GM23338 (cell line): ENCODE measurements around the gene PLCH2.

Experiments used
- CREB1 ChIP-seq: fragments of 250-450 bp; sonication (Bioruptor Pico); IDR thresholded peaks from 2 replicates; pipeline ENCODE4 v1.5.0; 2020; ENCODE audit warnings: low read depth, mild to moderate bottlenecking, moderate library complexity
- CTCF ChIP-seq, 2 experiments: fragments of 200-600 bp in 1 of 2; sonication (generic) in 1 of 2; conservative IDR thresholded peaks; 2 replicates each; pipeline versions ENCODE4 v1.5.1 to v1.6.1; 2016 to 2017; ENCODE audit warnings: antibody characterized with exemption in 2 of 2, low read depth in 2 of 2, mild to moderate bottlenecking in 2 of 2, moderate library complexity in 1 of 2
- ETS1 ChIP-seq: IDR thresholded peaks from 2 replicates; pipeline ENCODE4 v1.6.1; 2016; ENCODE audit warnings: antibody characterized with exemption
- EZH2 ChIP-seq: fragments of 200-600 bp; sonication (generic); IDR thresholded peaks from one replicate; pipeline ENCODE4 v1.8.0; 2017; ENCODE audit warnings: antibody characterized with exemption, mild to moderate bottlenecking, low read depth; ENCODE audit not compliant: unreplicated experiment
- EZH2phosphoT487 ChIP-seq: fragments of 200-600 bp; sonication (generic); IDR thresholded peaks from one replicate; pipeline ENCODE4 v1.8.1; 2018; ENCODE audit warnings: antibody characterized with exemption; ENCODE audit not compliant: unreplicated experiment
- JUNB ChIP-seq: IDR thresholded peaks from one replicate; pipeline ENCODE4 v1.6.1; 2016; ENCODE audit warnings: antibody characterized with exemption; ENCODE audit not compliant: unreplicated experiment
- POLR2AphosphoS5 ChIP-seq: IDR thresholded peaks from 2 replicates; pipeline ENCODE4 v1.6.1; 2016; ENCODE audit warnings: antibody characterized with exemption, low read depth
- REST ChIP-seq: IDR thresholded peaks from one replicate; pipeline ENCODE4 v1.6.1; 2018; ENCODE audit warnings: antibody characterized with exemption; ENCODE audit not compliant: unreplicated experiment
- STAT1 ChIP-seq: IDR thresholded peaks from one replicate; pipeline ENCODE4 v1.6.1; 2016; ENCODE audit warnings: antibody characterized with exemption; ENCODE audit not compliant: unreplicated experiment
- ZNF331 ChIP-seq: fragments of 250-450 bp; sonication (Bioruptor Pico); IDR thresholded peaks from 2 replicates; pipeline ENCODE4 v1.5.0; 2020; ENCODE audit warnings: low read depth, mild to moderate bottlenecking, moderate library complexity
- ZNF462 ChIP-seq: fragments of 250-450 bp; sonication (Bioruptor Pico); IDR thresholded peaks from 2 replicates; pipeline ENCODE4 v1.5.0; 2020; ENCODE audit warnings: mild to moderate bottlenecking, moderate library complexity

- TF ChIP-seq CTCF (conservative IDR thresholded peaks at IDR 0.05; ENCODE audit: low read depth in 2 of 2) (no peak), POLR2AphosphoS5 (no peak), EZH2 (no peak), EZH2phosphoT487 (no peak), JUNB (no peak), REST (no peak), CREB1 (CRISPR knock-in tag) (no peak), ZNF462 (CRISPR knock-in tag) (no peak), ZNF331 (CRISPR knock-in tag) (no peak), ETS1 (no peak), STAT1 (no peak)
These were observed 45.0 kb upstream of the PLCH2 start for GRCh38 chr1:2431103-2431502.
